Mesendoderm (in vitro differentiated cells): Measurements from ENCODE around the gene RIC8A.

Experiments
- DNase-seq: peaks from one replicate; pipeline ENCODE4 v3.0.0; 2013
- H2AK5ac ChIP-seq: 2 replicates; pipeline ENCODE4 v1.6.1; 2013; ENCODE audit warnings: low read length, inconsistent platforms
- H2BK120ac ChIP-seq: 2 replicates; pipeline ENCODE4 v1.6.1; 2013; ENCODE audit warnings: low read depth, mild to moderate bottlenecking, low read length, moderate library complexity, mixed read lengths
- H2BK15ac ChIP-seq: replicated peaks from 2 replicates; pipeline ENCODE4 v1.6.1; 2013; ENCODE audit warnings: low read depth, mild to moderate bottlenecking, moderate library complexity
- H2BK5ac ChIP-seq: 2 replicates; pipeline ENCODE4 v1.6.1; 2013; ENCODE audit warnings: low read length, inconsistent platforms
- H3K18ac ChIP-seq: 2 replicates; pipeline ENCODE4 v1.6.1; 2013; ENCODE audit warnings: mild to moderate bottlenecking, low read length, mixed read lengths
- H3K23ac ChIP-seq: one replicate; pipeline ENCODE4 v1.6.1; 2013; ENCODE audit warnings: low read length
- H3K27ac ChIP-seq: 2 replicates; pipeline ENCODE4 v1.5.1; 2013; ENCODE audit warnings: low read depth, mild to moderate bottlenecking, inconsistent platforms, low read length, moderate library complexity
- H3K27me3 ChIP-seq: 2 replicates; pipeline ENCODE4 v1.6.1; 2013; ENCODE audit warnings: low read length, control low read depth, mild to moderate bottlenecking, inconsistent platforms; ENCODE audit not compliant: insufficient read depth, poor library complexity
- H3K36me3 ChIP-seq: 2 replicates; pipeline ENCODE4 v1.6.1; 2013; ENCODE audit warnings: low read length, inconsistent platforms; ENCODE audit not compliant: control insufficient read depth, insufficient read depth
- H3K4ac ChIP-seq: one replicate; pipeline ENCODE4 v1.6.1; 2013; ENCODE audit warnings: low read depth, mild to moderate bottlenecking, low read length, moderate library complexity
- H3K4me1 ChIP-seq: 2 replicates; pipeline ENCODE4 v1.6.1; 2013; ENCODE audit warnings: low read depth, low read length, inconsistent platforms; ENCODE audit not compliant: control insufficient read depth
- H3K4me2 ChIP-seq: 2 replicates; pipeline ENCODE4 v1.6.1; 2013; ENCODE audit warnings: low read length
- H3K4me3 ChIP-seq: 2 replicates; pipeline ENCODE4 v1.5.1; 2013; ENCODE audit warnings: mild to moderate bottlenecking, low read length
- H3K56ac ChIP-seq: one replicate; pipeline ENCODE4 v1.6.1; 2013; ENCODE audit warnings: low read length
- H3K79me1 ChIP-seq: 2 replicates; pipeline ENCODE4 v1.6.1; 2013; ENCODE audit warnings: low read length, inconsistent platforms
- H3K79me2 ChIP-seq: 2 replicates; pipeline ENCODE4 v1.6.1; 2013; ENCODE audit warnings: mild to moderate bottlenecking, low read length; ENCODE audit not compliant: control insufficient read depth, insufficient read depth
- H3K9ac ChIP-seq: 2 replicates; pipeline ENCODE4 v1.6.1; 2013; ENCODE audit warnings: low read length, inconsistent platforms
- H4K5ac ChIP-seq: one replicate; pipeline ENCODE4 v1.6.1; 2013; ENCODE audit warnings: low read length
- H4K8ac ChIP-seq: one replicate; pipeline ENCODE4 v1.6.1; 2013; ENCODE audit warnings: low read depth, mild to moderate bottlenecking, control low read depth, low read length, moderate library complexity
- WGBS: extraction: QIAGEN DNeasy Blood & Tissue Kit; methylation state at CpG from one replicate; pipeline ENCODE4 v1.1.7; 2013; ENCODE audit warnings: low lambda C conversion rate, missing lambda C conversion rate; ENCODE audit not compliant: insufficient coverage; ENCODE audit errors: extremely low coverage; 5-methylcytosine and 5-hydroxymethylcytosine counted together

The RIC8A gene

GRCh38 chr11:198236-198806, 9.2 kb upstream of the RIC8A start:
- Histone ChIP-seq H3K4me2 (no peak overlapping the region), H3K4me3 (no peak overlapping the region), H3K18ac (no peak overlapping the region), H4K5ac (no peak overlapping the region), H3K56ac (no peak overlapping the region), H3K27ac (no peak overlapping the region), H3K23ac (no peak overlapping the region), H2AK5ac (no peak overlapping the region), H3K9ac (no peak overlapping the region), H3K4ac (no peak overlapping the region), H3K79me1 (no peaks in the 10 kb centered on the region), H2BK5ac (no peak overlapping the region), H2BK120ac (no peak overlapping the region), H3K27me3 (no peaks in the 10 kb centered on the region), H3K79me2 (no peaks in the 10 kb centered on the region), H3K4me1 (no peaks in the 10 kb centered on the region), H4K8ac (no peak overlapping the region), H2BK15ac (no peak overlapping the region), H3K36me3 (no peaks in the 10 kb centered on the region)
- DNase-seq, result no peak
- no CpG with 5 or more reads among the region's 21 CpGs for WGBS

GRCh38 chr11:199004-199581, 8.4 kb upstream of the RIC8A start:
- Histone ChIP-seq H3K23ac (no peak overlapping the region), H3K27me3 (no peaks in the 10 kb centered on the region), H2AK5ac (no peak overlapping the region), H4K8ac (no peak overlapping the region), H3K4me1 (no peaks in the 10 kb centered on the region), H3K4me3 (no peak overlapping the region), H2BK15ac (no peak overlapping the region), H3K4ac (no peak overlapping the region), H2BK5ac (no peak overlapping the region), H3K56ac (no peak overlapping the region), H3K9ac (no peak overlapping the region), H3K18ac (no peak overlapping the region), H4K5ac (no peak overlapping the region), H3K79me1 (peaks cover 3% of the 10 kb centered on the region), H3K79me2 (no peaks in the 10 kb centered on the region), H3K27ac (no peak overlapping the region), H3K36me3 (no peaks in the 10 kb centered on the region), H3K4me2 (no peak overlapping the region), H2BK120ac (no peak overlapping the region)
- WGBS, result no CpG with 5 or more reads among the region's 13 CpGs
- DNase-seq, result no peak

GRCh38 chr11:199782-200181, 7.7 kb upstream of the RIC8A start:
- WGBS, result no CpG with 5 or more reads among the region's 8 CpGs
- Histone ChIP-seq H4K5ac (no peak overlapping the region), H2BK120ac (no peak overlapping the region), H3K23ac (no peak overlapping the region), H3K79me1 (peaks cover 7% of the 10 kb centered on the region), H2BK5ac (no peak overlapping the region), H3K27me3 (no peaks in the 10 kb centered on the region), H3K9ac (no peak overlapping the region), H3K4me1 (no peaks in the 10 kb centered on the region), H2BK15ac (no peak overlapping the region), H3K18ac (no peak overlapping the region), H3K4me3 (no peak overlapping the region), H3K4ac (no peak overlapping the region), H3K79me2 (no peaks in the 10 kb centered on the region), H3K4me2 (no peak overlapping the region), H3K56ac (no peak overlapping the region), H3K36me3 (no peaks in the 10 kb centered on the region), H3K27ac (no peak overlapping the region), H2AK5ac (no peak overlapping the region), H4K8ac (no peak overlapping the region)
- peak; percentile 17 for DNase-seq

GRCh38 chr11:200224-201003, 7.1 kb upstream of the RIC8A start:
- H3K4ac ChIP-seq, result no peak overlapping the region
- peaks cover 2% of the 10 kb centered on the region for H3K79me2 ChIP-seq
- no peak overlapping the region for H4K5ac ChIP-seq
- H4K8ac ChIP-seq, result no peak overlapping the region
- no peak overlapping the region for H3K4me2 ChIP-seq
- H2AK5ac ChIP-seq, result no peak overlapping the region
- H3K27ac ChIP-seq, result no peak overlapping the region
- H3K18ac ChIP-seq, result no peak overlapping the region
- WGBS, result no CpG with 5 or more reads among the region's 13 CpGs
- H3K4me1 ChIP-seq, result no peaks in the 10 kb centered on the region
- no peak overlapping the region for H3K9ac ChIP-seq
- H3K36me3 ChIP-seq, result no peaks in the 10 kb centered on the region
- no peaks in the 10 kb centered on the region for H3K27me3 ChIP-seq
- no peak overlapping the region for H2BK120ac ChIP-seq
- H3K79me1 ChIP-seq, result peaks cover 11% of the 10 kb centered on the region
- no peak overlapping the region for H2BK5ac ChIP-seq
- H3K4me3 ChIP-seq, result no peak overlapping the region
- H3K23ac ChIP-seq, result no peak overlapping the region
- H3K56ac ChIP-seq, result no peak overlapping the region
- no peak for DNase-seq
- no peak overlapping the region for H2BK15ac ChIP-seq

- Histone ChIP-seq H3K18ac (no peak overlapping the region), H3K56ac (no peak overlapping the region), H4K8ac (no peak overlapping the region), H3K27ac (no peak overlapping the region), H3K4me2 (no peak overlapping the region), H2AK5ac (no peak overlapping the region), H3K79me2 (peaks cover 17% of the 10 kb centered on the region), H3K4me1 (peaks cover 6% of the 10 kb centered on the region), H3K27me3 (no peaks in the 10 kb centered on the region), H2BK15ac (no peak overlapping the region), H2BK120ac (no peak overlapping the region), H3K79me1 (peaks cover 25% of the 10 kb centered on the region), H2BK5ac (no peak overlapping the region), H3K4ac (no peak overlapping the region), H3K9ac (no peak overlapping the region), H3K4me3 (no peak overlapping the region), H4K5ac (no peak overlapping the region), H3K36me3 (no peaks in the 10 kb centered on the region), H3K23ac (no peak overlapping the region)
- DNase-seq, result no peak
- no CpG with 5 or more reads among the region's 15 CpGs for WGBS
These were observed 5.5 kb upstream of the RIC8A start for GRCh38 chr11:201966-202365.
